HG03378 (cell line): ENCODE results near the gene KBTBD12.
"Not testable (repeated sequence)": the region's sequence is repeated elsewhere in the genome, so short reads cannot be mapped to it uniquely, and the experiment has no call there.

ENCODE experiments used
- ATAC-seq: cut with Tn5 transposase; IDR thresholded peaks from one replicate; pipeline ENCODE4 v1.9.1; 2021; ENCODE audit warnings: mild to moderate bottlenecking, moderate library complexity; ENCODE audit not compliant: unreplicated experiment

The KBTBD12 gene

GRCh38 chr3:127903611-127904375 lies 11.2 kb upstream of the KBTBD12 start:
- ATAC-seq, result no peak

- no peak for ATAC-seq
Measured at GRCh38 chr3:127905556-127905955, 9.5 kb upstream of the KBTBD12 start.

- not testable (repeated sequence) for ATAC-seq
Measured at GRCh38 chr3:127906653-127907052, 8.4 kb upstream of the KBTBD12 start.

GRCh38 chr3:127908202-127908601 lies 6.8 kb upstream of the KBTBD12 start:
- ATAC-seq, result no peak

- ATAC-seq, result no peak
Measured at GRCh38 chr3:127908951-127909350, 6.1 kb upstream of the KBTBD12 start.

GRCh38 chr3:127909646-127910045 lies 5.4 kb upstream of the KBTBD12 start:
- no peak for ATAC-seq

GRCh38 chr3:127911421-127911931 lies 3.6 kb upstream of the KBTBD12 start:
- no peak for ATAC-seq

GRCh38 chr3:127913841-127914240 lies 1.2 kb upstream of the KBTBD12 start:
- ATAC-seq, result not testable (repeated sequence)

GRCh38 chr3:127914584-127914983 lies 448 bp upstream of the KBTBD12 start:
- ATAC-seq, result no peak

GRCh38 chr3:127915937-127916493 lies 983 bp downstream of the KBTBD12 start:
- no peak for ATAC-seq

- no peak for ATAC-seq
Measured at GRCh38 chr3:127920738-127921137, 5.7 kb downstream of the KBTBD12 start.

- ATAC-seq, result no peak
Measured at GRCh38 chr3:127923611-127924010, 8.6 kb downstream of the KBTBD12 start.

- no peak for ATAC-seq
Measured at GRCh38 chr3:127925384-127925783, 10.4 kb downstream of the KBTBD12 start.

GRCh38 chr3:127927829-127928604 lies 13.0 kb downstream of the KBTBD12 start:
- ATAC-seq, result no peak

- ATAC-seq, result no peak
Measured at GRCh38 chr3:127929818-127930413, 14.9 kb downstream of the KBTBD12 start.

- ATAC-seq, result no peak
Measured at GRCh38 chr3:127933396-127933795, 18.4 kb downstream of the KBTBD12 start.

GRCh38 chr3:127938800-127939199 lies 23.8 kb downstream of the KBTBD12 start:
- ATAC-seq, result no peak

GRCh38 chr3:127940116-127940515 lies 25.1 kb downstream of the KBTBD12 start:
- no peak for ATAC-seq

- ATAC-seq, result no peak
Measured at GRCh38 chr3:127942613-127943012, 27.6 kb downstream of the KBTBD12 start.

- no peak for ATAC-seq
Measured at GRCh38 chr3:127948211-127948610, 33.2 kb downstream of the KBTBD12 start.

- ATAC-seq, result no peak
Measured at GRCh38 chr3:127949446-127950055, 34.5 kb downstream of the KBTBD12 start.
